Measurements from ENCODE around the gene CDKAL1. TPM values are rescaled to one million over a fixed set of nuclear protein-coding genes. Genes with fewer than 3 reads are reported as not detected.

CDKAL1 gene
- total and polyA plus RNA-seq, 2 of the 13 experiments (the other 11 are each of a cell fraction or from before 2014, with no cell fraction given), result 9.5 to 27.7 TPM

- no peak for TF ChIP-seq GABPB1 (CRISPR knock-in tag; IDR thresholded peaks at IDR 0.05)
- TF ChIP-seq IRF2 (CRISPR knock-in tag; IDR thresholded peaks at IDR 0.05), result peak; percentile 68; the same call in 1 of the 2 replicates
- no peak for TF ChIP-seq ZNF343 (CRISPR knock-in tag; IDR thresholded peaks at IDR 0.05)
- no peak for TF ChIP-seq ZNF17 (CRISPR knock-in tag; IDR thresholded peaks at IDR 0.05)
- no peak for TF ChIP-seq MAZ (IDR thresholded peaks at IDR 0.05; ENCODE audit: borderline replicate concordance, low read depth, low read length)
- TF ChIP-seq MAZ (CRISPR knock-in tag; IDR thresholded peaks at IDR 0.05; ENCODE audit: low read depth), result no peak
- TF ChIP-seq ZNF30 (CRISPR knock-in tag; IDR thresholded peaks at IDR 0.05), result no peak
- no peak for TF ChIP-seq GZF1 (CRISPR knock-in tag; IDR thresholded peaks at IDR 0.05)
- TF ChIP-seq ZNF891 (CRISPR knock-in tag; IDR thresholded peaks at IDR 0.05), result no peak
- 0 out of 2 replicates have a peak, but pooled peaks have one; percentile 37 for TF ChIP-seq HMGXB3 (CRISPR knock-in tag; IDR thresholded peaks at IDR 0.05; ENCODE audit: borderline replicate concordance)
- no peak for TF ChIP-seq TOPORS (CRISPR knock-in tag; IDR thresholded peaks at IDR 0.05)
- TF ChIP-seq RARG (CRISPR knock-in tag; IDR thresholded peaks at IDR 0.05; ENCODE audit: low read depth), result no peak
- no peak for TF ChIP-seq FOXC1 (CRISPR knock-in tag; IDR thresholded peaks at IDR 0.05; ENCODE audit: borderline replicate concordance)
- no peak for TF ChIP-seq ZNF34 (CRISPR knock-in tag; IDR thresholded peaks at IDR 0.05; ENCODE audit: borderline replicate concordance)
- TF ChIP-seq IRF9 (CRISPR knock-in tag; IDR thresholded peaks at IDR 0.05; ENCODE audit: borderline replicate concordance), result no peak
- no peak for TF ChIP-seq CSRNP2 (CRISPR knock-in tag; conservative IDR thresholded peaks at IDR 0.05; ENCODE audit: low read depth)
- no peak for TF ChIP-seq KMT2A (CRISPR knock-in tag; IDR thresholded peaks at IDR 0.05)
- TF ChIP-seq PHF20 (CRISPR knock-in tag; IDR thresholded peaks at IDR 0.05), result no peak
- TF ChIP-seq XRCC5 (optimal IDR thresholded peaks at IDR 0.05; ENCODE audit: low read length), result no peak
- peak; percentile 100 for TF ChIP-seq PITX1 (CRISPR knock-in tag; IDR thresholded peaks at IDR 0.05)
- peak; percentile 75; the same call in 1 of the 2 replicates for TF ChIP-seq THRA (CRISPR knock-in tag; IDR thresholded peaks at IDR 0.05; ENCODE audit: borderline replicate concordance)
- TF ChIP-seq ATAD3A (CRISPR knock-in tag; IDR thresholded peaks at IDR 0.05), result no peak
- no peak for TF ChIP-seq KAT7 (CRISPR knock-in tag; IDR thresholded peaks at IDR 0.05; ENCODE audit: borderline replicate concordance)
Measured at GRCh38 chr6:21003780-21004541, 469.7 kb downstream of the CDKAL1 start (continued).
